Smooth muscle cell (in vitro differentiated cells): ENCODE data around the gene LIMK1. TPM values are rescaled to one million over a fixed set of nuclear protein-coding genes. Genes with fewer than 3 reads are reported as not detected.

Experiments
- DNase-seq: peaks from one replicate; lab custom pipeline; 2025; ENCODE audit not compliant: unreplicated experiment; lab: John Stamatoyannopoulos, UW
- H2AFZ ChIP-seq: fragments of 200-600 bp; sonication (generic); 2 replicates; pipeline ENCODE4 v1.6.0; 2016; ENCODE audit warnings: antibody characterized with exemption, low read depth, mild to moderate bottlenecking
- H3F3A ChIP-seq: fragments of 200-600 bp; sonication (generic); 2 replicates; pipeline ENCODE4 v1.6.0; 2017; ENCODE audit warnings: antibody characterized with exemption, low read depth
- H3K27ac ChIP-seq: fragments of 200-600 bp; sonication (generic); 2 replicates; pipeline ENCODE4 v1.5.1; 2016; ENCODE audit warnings: low read depth, mild to moderate bottlenecking
- H3K27me3 ChIP-seq: fragments of 200-600 bp; sonication (generic); 2 replicates; pipeline ENCODE4 v1.6.1; 2016; ENCODE audit warnings: low read depth, mild to moderate bottlenecking
- H3K36me3 ChIP-seq: fragments of 200-600 bp; sonication (generic); 2 replicates; pipeline ENCODE4 v1.5.1; 2016; ENCODE audit warnings: low read depth
- H3K4me1 ChIP-seq: fragments of 200-600 bp; sonication (generic); 2 replicates; pipeline ENCODE4 v1.5.1; 2016; ENCODE audit warnings: low read depth
- H3K4me2 ChIP-seq: fragments of 200-600 bp; sonication (generic); 2 replicates; pipeline ENCODE4 v1.6.0; 2016; ENCODE audit warnings: mild to moderate bottlenecking
- H3K4me3 ChIP-seq: fragments of 200-600 bp; sonication (generic); 2 replicates; pipeline ENCODE4 v1.5.1; 2016; ENCODE audit warnings: mild to moderate bottlenecking
- H3K79me2 ChIP-seq: fragments of 200-600 bp; sonication (generic); 2 replicates; pipeline ENCODE4 v1.6.0; 2016; ENCODE audit warnings: low read depth, mild to moderate bottlenecking
- H3K9ac ChIP-seq: fragments of 200-600 bp; sonication (generic); 2 replicates; pipeline ENCODE4 v1.6.0; 2016; ENCODE audit warnings: low read depth
- H3K9me3 ChIP-seq: fragments of 200-600 bp; sonication (generic); replicated peaks from 2 replicates; pipeline ENCODE4 v1.5.1; 2016; ENCODE audit warnings: low read depth
- H4K20me1 ChIP-seq: fragments of 200-600 bp; sonication (generic); 2 replicates; pipeline ENCODE4 v1.6.0; 2016; ENCODE audit warnings: low read depth
- WGBS: methylation state at CpG from one replicate; pipeline ENCODE4 v1.1.7; 2016; ENCODE audit warnings: low lambda C conversion rate; 5-methylcytosine and 5-hydroxymethylcytosine counted together
- polyA plus RNA-seq: library from polyadenylated mRNA; unstranded; fragments of >200 nt; fragmentation: Nextera tagmentation; extraction: Ambion mirVana; gene quantifications from 2 replicates; pipeline ENCODE4 v1.2.1, GENCODE V29; 2016
- total RNA-seq: library from RNA; depleted of rRNA; stranded (reverse); fragments of >200 nt; gene quantifications from 2 replicates; pipeline ENCODE4 v1.2.3, GENCODE V29; 2014
- TF ChIP-seq, protein P1 (sequence below): fragments of 200-600 bp; sonication (generic); IDR thresholded peaks from 2 replicates; pipeline ENCODE4 v1.5.1; 2017; ENCODE audit warnings: borderline replicate concordance, mild to moderate bottlenecking, antibody characterized with exemption; ENCODE audit not compliant: insufficient read depth, poor library complexity, severe bottlenecking

Gene LIMK1
- total and polyA plus RNA-seq, 2 experiments from 2014 or later, result 23.6 to 29.2 TPM

DNA sequence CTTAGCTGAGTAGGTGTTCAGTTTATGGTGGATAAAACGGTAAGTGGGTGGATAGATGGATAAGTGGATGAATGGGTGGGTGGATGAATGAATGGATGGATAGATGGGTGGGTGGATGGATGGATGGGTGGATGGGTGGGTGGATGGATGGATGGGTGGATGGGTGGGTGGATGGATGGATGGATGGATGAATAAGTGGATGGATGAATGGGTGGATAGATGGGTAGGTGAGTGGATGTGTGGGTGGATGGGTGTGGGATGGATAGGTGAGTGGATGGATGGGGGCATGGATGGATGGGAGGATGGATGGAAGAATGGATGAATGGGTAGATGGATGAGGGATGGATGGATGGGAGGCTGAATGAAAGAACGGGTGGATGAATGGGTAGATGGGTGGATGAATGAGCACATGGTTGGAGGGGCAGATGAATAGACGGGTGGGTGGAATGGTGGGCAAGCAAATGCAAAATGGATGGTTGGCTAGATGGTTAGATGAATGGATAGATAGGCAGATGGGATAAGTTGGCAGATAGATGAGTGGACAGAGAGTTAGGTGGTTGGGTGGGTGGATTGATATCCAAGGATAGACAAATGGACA is 29.9 kb upstream of the LIMK1 start:
- peaks cover 23% of the 10 kb centered on the region for H3K27me3 ChIP-seq
- WGBS, result 93% methylated on average over 3 of the region's 3 CpGs
- H3K27ac ChIP-seq, result no peak overlapping the region

DNA sequence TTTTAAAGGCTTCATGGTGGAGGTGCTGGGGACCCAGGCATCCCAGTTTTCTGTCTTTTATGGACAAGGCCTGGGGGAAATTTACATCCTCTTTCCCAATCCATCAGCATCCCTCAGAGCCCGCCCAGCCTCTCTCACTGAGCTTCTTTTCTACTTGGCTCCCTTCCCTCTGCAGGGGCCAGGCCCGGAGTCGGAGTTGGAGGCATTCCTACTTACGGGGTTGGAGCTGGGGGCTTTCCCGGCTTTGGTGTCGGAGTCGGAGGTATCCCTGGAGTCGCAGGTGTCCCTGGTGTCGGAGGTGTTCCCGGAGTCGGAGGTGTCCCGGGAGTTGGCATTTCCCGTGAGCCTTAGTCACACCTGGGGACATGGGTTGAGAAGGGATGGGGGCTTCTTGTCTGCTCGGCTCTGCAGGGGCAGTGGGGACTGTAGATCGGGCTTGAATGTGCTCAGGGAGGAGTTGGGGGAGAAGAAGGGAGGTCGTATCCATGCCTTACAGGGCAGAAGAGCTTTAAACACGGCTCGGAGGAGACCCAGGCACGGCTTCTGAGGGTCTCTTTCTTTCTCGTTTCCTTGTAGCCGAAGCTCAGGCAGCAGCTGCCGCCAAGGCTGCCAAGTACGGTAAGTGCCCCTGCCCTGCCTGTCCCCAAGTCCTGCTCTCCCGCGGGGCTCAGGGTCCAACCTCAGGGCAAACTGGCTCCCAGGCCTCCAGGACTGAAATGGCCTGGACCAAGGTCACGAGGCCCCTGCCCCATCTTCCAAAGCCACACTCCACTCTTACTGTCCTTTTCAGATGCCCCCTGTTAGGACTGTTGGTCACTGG is 27.3 kb upstream of the LIMK1 start:
- WGBS, result 92% methylated on average over 26 of the region's 26 CpGs
- TF ChIP-seq, protein P1, sequence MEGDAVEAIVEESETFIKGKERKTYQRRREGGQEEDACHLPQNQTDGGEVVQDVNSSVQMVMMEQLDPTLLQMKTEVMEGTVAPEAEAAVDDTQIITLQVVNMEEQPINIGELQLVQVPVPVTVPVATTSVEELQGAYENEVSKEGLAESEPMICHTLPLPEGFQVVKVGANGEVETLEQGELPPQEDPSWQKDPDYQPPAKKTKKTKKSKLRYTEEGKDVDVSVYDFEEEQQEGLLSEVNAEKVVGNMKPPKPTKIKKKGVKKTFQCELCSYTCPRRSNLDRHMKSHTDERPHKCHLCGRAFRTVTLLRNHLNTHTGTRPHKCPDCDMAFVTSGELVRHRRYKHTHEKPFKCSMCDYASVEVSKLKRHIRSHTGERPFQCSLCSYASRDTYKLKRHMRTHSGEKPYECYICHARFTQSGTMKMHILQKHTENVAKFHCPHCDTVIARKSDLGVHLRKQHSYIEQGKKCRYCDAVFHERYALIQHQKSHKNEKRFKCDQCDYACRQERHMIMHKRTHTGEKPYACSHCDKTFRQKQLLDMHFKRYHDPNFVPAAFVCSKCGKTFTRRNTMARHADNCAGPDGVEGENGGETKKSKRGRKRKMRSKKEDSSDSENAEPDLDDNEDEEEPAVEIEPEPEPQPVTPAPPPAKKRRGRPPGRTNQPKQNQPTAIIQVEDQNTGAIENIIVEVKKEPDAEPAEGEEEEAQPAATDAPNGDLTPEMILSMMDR, result no peak
- Histone ChIP-seq H3K4me3 (no peak overlapping the region), H4K20me1 (no peaks in the 10 kb centered on the region), H3K27ac (no peak overlapping the region), H3K9me3 (no peaks in the 10 kb centered on the region), H3K79me2 (no peaks in the 10 kb centered on the region), H2AFZ (no peak overlapping the region), H3K9ac (no peak overlapping the region), H3K27me3 (peaks cover 23% of the 10 kb centered on the region), H3K36me3 (no peaks in the 10 kb centered on the region), H3K4me1 (no peaks in the 10 kb centered on the region), H3K4me2 (no peak overlapping the region), H3F3A (no peaks in the 10 kb centered on the region)
- no peak for DNase-seq

More for the DNA sequence above, 29.9 kb upstream of the LIMK1 start:
- TF ChIP-seq, protein P1, result no peak
- H3K4me1 ChIP-seq, result no peaks in the 10 kb centered on the region
- H3K9ac ChIP-seq, result no peak overlapping the region
- H3K9me3 ChIP-seq, result no peaks in the 10 kb centered on the region
- no peak for DNase-seq
- H3K79me2 ChIP-seq, result no peaks in the 10 kb centered on the region
- no peaks in the 10 kb centered on the region for H3K36me3 ChIP-seq
- no peak overlapping the region for H2AFZ ChIP-seq
- no peaks in the 10 kb centered on the region for H4K20me1 ChIP-seq
- no peak overlapping the region for H3K4me3 ChIP-seq
- H3F3A ChIP-seq, result no peaks in the 10 kb centered on the region
- H3K4me2 ChIP-seq, result no peak overlapping the region

DNA sequence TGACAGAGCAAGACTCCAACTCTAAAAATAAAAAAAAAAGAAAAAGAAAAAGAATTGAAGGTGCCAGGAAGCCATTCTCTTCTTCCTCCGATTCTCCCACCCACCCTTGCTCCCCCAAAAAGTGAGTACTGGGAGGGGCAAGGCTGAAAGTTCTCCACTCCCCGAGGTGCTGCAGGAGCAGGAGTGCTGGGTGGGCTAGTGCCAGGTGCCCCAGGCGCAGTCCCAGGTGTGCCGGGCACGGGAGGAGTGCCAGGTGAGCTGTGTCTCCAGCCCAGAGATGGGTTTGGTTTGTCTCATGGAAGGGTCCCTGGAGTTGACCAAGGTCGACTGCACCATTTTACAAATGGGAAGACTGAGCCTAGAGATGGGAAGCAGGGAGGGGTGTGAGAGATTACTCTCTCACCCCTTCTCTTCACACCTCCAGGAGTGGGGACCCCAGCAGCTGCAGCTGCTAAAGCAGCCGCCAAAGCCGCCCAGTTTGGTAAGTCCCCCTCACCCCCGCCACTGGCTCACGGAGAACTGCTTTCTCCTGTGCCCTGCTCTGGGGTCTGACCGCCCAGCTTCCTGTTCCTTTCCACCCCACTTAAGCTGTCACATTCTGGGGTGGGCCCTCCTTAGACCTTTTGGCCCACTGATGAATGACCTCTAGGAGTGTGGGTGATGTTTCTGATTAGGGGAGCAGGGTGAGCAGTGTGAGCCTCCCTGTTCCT is 26.2 kb upstream of the LIMK1 start:
- Histone ChIP-seq H3K27me3 (peaks cover 22% of the 10 kb centered on the region), H3K27ac (no peak overlapping the region), H3K4me3 (no peak overlapping the region), H3K4me1 (no peaks in the 10 kb centered on the region), H3K9ac (no peak overlapping the region), H3K9me3 (no peaks in the 10 kb centered on the region), H3K79me2 (no peaks in the 10 kb centered on the region), H4K20me1 (no peaks in the 10 kb centered on the region), H2AFZ (no peak overlapping the region), H3F3A (no peaks in the 10 kb centered on the region), H3K4me2 (no peak overlapping the region), H3K36me3 (no peaks in the 10 kb centered on the region)
- WGBS, result 95% methylated on average over 11 of the region's 11 CpGs
- TF ChIP-seq, protein P1, result no peak
- no peak for DNase-seq
